Activated CD4-positive, alpha-beta memory T cell treated with anti-CD3 and anti-CD28 coated beads for 36 hours (primary cell): ENCODE data around the gene GPC3. TPM values are rescaled to one million over a fixed set of nuclear protein-coding genes. Genes with fewer than 3 reads are reported as not detected.

ENCODE experiments used
- CTCF ChIA-PET: fragments of 350-600 bp; sonication (Branson Sonifier 250); formaldehyde crosslinking; loops from one replicate; lab custom pipeline; 2021; ENCODE audit warnings: antibody characterized with exemption, inconsistent platforms; lab: Charles Lee
- POLR2A ChIA-PET: fragments of 350-600 bp; sonication (Branson Sonifier 250); formaldehyde crosslinking; loops from one replicate; lab custom pipeline; 2021; ENCODE audit warnings: antibody characterized with exemption; lab: Charles Lee
- DNase-seq: peaks from one replicate; pipeline ENCODE4 v3.0.0-alpha.2; 2020
- H3K27ac Mint-ChIP-seq: one replicate; pipeline ENCODE4 v1.8.0; 2021; ENCODE audit warnings: mixed read lengths
- H3K27me3 Mint-ChIP-seq: one replicate; pipeline ENCODE4 v1.8.0; 2021; ENCODE audit warnings: mixed read lengths
- H3K36me3 Mint-ChIP-seq: one replicate; pipeline ENCODE4 v1.8.0; 2021; ENCODE audit warnings: mixed read lengths
- H3K4me1 Mint-ChIP-seq: one replicate; pipeline ENCODE4 v1.8.0; 2021; ENCODE audit warnings: low read depth, mixed read lengths
- H3K4me3 Mint-ChIP-seq: one replicate; pipeline ENCODE4 v1.8.0; 2021; ENCODE audit warnings: mild to moderate bottlenecking, mixed read lengths
- H3K9me3 Mint-ChIP-seq: one replicate; pipeline ENCODE4 v1.8.0; 2021; ENCODE audit warnings: mixed read lengths
- intact Hi-C: fragments of 100-400 bp; cut with micrococcal nuclease; formaldehyde crosslinking; loops from one replicate; pipeline ENCODE4 v1.15.1; 2023
- total RNA-seq, 2 experiments: library from RNA; stranded (reverse); gene quantifications; one replicate each; pipeline ENCODE4 v1.2.3, GENCODE V29; 2021

Gene GPC3
- total RNA-seq, 2 experiments from 2014 or later: 0.14 to 0.39 TPM

DNA sequence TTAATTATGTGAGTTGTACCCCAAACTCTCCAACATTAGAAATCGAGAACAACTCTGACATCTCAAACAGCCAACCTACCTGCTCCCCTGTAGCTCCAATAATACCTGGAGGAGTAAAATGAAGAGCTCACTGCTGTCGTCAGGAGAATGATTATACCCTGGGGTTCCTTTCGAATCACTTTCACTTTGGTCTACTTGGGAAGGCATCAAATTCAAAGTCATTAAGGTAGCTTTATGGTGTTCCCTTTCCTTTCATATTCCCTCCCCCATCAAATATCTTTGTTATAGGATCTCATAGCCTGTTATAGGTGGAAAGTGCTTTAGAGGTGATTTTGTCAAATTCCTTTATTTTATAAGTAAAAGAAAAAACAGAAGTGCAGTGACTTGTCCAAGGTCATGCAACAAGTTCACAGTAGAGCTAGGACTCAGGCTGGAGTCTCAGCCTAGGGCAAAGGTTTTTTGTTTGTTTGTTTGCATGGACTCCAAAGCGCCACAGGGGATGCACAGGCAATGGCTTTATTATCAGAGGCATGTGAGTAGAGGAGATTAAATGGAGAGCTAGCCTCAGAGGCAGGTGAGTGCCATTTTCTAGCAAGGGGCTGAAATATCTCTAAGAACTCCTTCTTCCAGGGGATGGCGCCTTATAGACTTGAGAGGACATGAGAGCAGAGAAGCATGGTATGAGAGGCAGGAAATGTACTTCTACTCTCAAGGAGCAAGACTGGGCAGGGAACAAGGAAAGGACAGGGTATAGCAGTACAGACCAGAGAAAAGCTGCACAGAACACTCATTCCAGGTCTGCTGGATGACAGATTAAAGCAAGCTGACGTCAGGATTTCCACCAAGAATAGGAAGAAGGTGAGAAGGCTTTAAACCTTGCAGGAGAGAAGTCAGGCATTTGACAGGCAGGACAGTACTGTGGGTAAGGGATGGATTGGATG lies 308.0 kb downstream of the GPC3 start:
- Mint-ChIP-seq H3K27me3 (no peaks in the 10 kb centered on the region), H3K36me3 (no peaks in the 10 kb centered on the region), H3K9me3 (no peaks in the 10 kb centered on the region), H3K4me3 (no peak overlapping the region), H3K27ac (no peak overlapping the region), H3K4me1 (peaks cover 2% of the 10 kb centered on the region)
- no peak for DNase-seq
- ChIA-PET POLR2A (no interaction called here), CTCF (no interaction called here)
- intact Hi-C loops: no loop called here

- ChIA-PET POLR2A (no interaction called here), CTCF (no interaction called here)
These were observed 308.9 kb downstream of the GPC3 start for GRCh38 chrX:133676344-133677122.

DNA sequence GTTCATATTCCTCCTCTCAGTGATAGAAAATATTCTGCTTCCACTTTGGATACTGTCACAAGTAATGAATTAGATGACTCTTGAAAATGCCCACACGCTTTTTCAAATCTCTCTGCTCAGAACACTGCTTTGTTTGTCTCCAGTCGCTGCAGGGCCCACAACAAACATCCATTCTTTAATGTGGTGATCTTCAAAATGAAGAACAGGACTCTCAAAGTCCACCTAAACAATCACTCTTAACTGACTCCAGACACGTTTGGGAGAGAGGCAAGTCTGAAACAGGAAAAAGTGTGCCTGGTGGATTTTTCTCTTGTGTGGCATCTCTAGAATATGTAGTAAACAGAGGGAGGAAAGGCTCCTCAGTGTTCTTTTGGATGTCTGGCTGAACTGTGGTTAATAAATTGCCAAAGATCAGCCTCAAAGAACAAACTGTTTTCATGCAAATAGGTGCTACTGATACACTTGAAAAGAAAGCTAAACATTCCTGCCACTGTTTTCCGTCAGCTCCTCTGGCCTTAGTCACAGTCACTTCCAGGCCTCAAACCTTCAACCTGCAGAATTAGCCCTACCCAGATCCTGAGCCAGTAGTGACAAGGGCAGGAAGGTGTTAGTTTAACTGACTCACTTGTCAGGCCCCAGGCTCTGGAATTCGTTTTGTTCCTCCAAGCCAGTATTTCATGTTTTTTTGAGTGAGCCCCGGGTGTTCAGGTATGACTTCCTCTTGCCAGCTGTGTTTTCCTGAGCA lies 310.5 kb downstream of the GPC3 start:
- no peaks in the 10 kb centered on the region for H3K27me3 Mint-ChIP-seq
- no peak for DNase-seq
- ChIA-PET POLR2A (no interaction called here), CTCF (no interaction called here)
- H3K27ac Mint-ChIP-seq: no peak overlapping the region
- H3K36me3 Mint-ChIP-seq: no peaks in the 10 kb centered on the region
- H3K4me1 Mint-ChIP-seq: no peaks in the 10 kb centered on the region
- H3K4me3 Mint-ChIP-seq: no peak overlapping the region
- intact Hi-C loops: no loop called here
- no peaks in the 10 kb centered on the region for H3K9me3 Mint-ChIP-seq

More at GRCh38 chrX:133676344-133677122, 308.9 kb downstream of the GPC3 start:
- Mint-ChIP-seq H3K4me3 (no peak overlapping the region), H3K27me3 (no peaks in the 10 kb centered on the region), H3K4me1 (peaks cover under 1% of the 10 kb centered on the region), H3K36me3 (no peaks in the 10 kb centered on the region), H3K9me3 (no peaks in the 10 kb centered on the region), H3K27ac (no peak overlapping the region)
- DNase-seq: no peak
- intact Hi-C loops: no loop called here

DNA sequence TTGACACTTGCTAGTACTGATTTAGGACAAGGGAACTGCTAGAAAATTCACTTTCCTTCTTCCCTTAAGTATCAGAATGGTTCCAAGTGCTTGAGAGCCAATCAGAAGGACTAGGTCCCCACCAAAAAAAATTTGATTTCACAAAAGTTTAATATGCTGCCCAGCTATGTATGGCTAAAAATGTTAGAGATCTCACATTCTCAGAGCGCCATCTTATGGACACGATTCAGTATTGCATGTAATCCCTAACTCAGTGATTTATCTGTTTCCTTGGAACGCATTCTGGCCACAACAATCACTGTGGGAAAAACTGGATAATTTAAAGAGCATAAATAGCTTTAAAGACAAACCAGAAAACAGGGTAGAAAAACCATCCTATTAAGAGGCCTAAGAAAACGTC lies 315.0 kb downstream of the GPC3 start:
- Mint-ChIP-seq H3K27me3 (no peaks in the 10 kb centered on the region), H3K27ac (no peak overlapping the region), H3K9me3 (no peaks in the 10 kb centered on the region), H3K4me3 (no peak overlapping the region), H3K4me1 (no peaks in the 10 kb centered on the region), H3K36me3 (no peaks in the 10 kb centered on the region)
- DNase-seq: no peak
- intact Hi-C loops: loop anchor here (2.0 kb wide), 1 partner anchor 336 kb away; no protein-coding TSS in a partner anchor
- POLR2A ChIA-PET: no interaction called here
- CTCF ChIA-PET: interaction anchor here (0.7 to 1.8 kb wide), 7 partner anchors 12 to 1842 kb away, joined by 3 to 5 read pairs (median 4); no protein-coding TSS in a partner anchor

- POLR2A ChIA-PET: no interaction called here
- no peaks in the 10 kb centered on the region for H3K4me1 Mint-ChIP-seq
- no peaks in the 10 kb centered on the region for H3K27me3 Mint-ChIP-seq
- no peaks in the 10 kb centered on the region for H3K36me3 Mint-ChIP-seq
- no peaks in the 10 kb centered on the region for H3K9me3 Mint-ChIP-seq
- H3K27ac Mint-ChIP-seq: no peak overlapping the region
- intact Hi-C loops: no loop called here
- CTCF ChIA-PET: interaction anchor here (1.8 kb wide), 1 partner anchor 1841 kb away, joined by 5 read pairs; no protein-coding TSS in a partner anchor
- no peak for DNase-seq
- no peak overlapping the region for H3K4me3 Mint-ChIP-seq
These were observed 316.2 kb downstream of the GPC3 start for GRCh38 chrX:133669214-133669613.

- Mint-ChIP-seq H3K27ac (no peak overlapping the region), H3K9me3 (no peaks in the 10 kb centered on the region), H3K27me3 (no peaks in the 10 kb centered on the region), H3K4me3 (no peak overlapping the region), H3K4me1 (no peaks in the 10 kb centered on the region), H3K36me3 (no peaks in the 10 kb centered on the region)
- intact Hi-C loops: no loop called here
- no peak for DNase-seq
- ChIA-PET CTCF (no interaction called here), POLR2A (no interaction called here)
These were observed 317.0 kb downstream of the GPC3 start for GRCh38 chrX:133668225-133668931.

- Mint-ChIP-seq H3K4me1 (no peaks in the 10 kb centered on the region), H3K27ac (no peak overlapping the region), H3K36me3 (no peaks in the 10 kb centered on the region), H3K9me3 (no peaks in the 10 kb centered on the region), H3K27me3 (no peaks in the 10 kb centered on the region), H3K4me3 (no peak overlapping the region)
- CTCF ChIA-PET: interaction anchor here (0.8 kb wide), 1 partner anchor 221 kb away, joined by 3 read pairs; no protein-coding TSS in a partner anchor
- POLR2A ChIA-PET: no interaction called here
- no peak for DNase-seq
- intact Hi-C loops: no loop called here
These were observed 319.1 kb downstream of the GPC3 start for GRCh38 chrX:133666256-133666655.

DNA sequence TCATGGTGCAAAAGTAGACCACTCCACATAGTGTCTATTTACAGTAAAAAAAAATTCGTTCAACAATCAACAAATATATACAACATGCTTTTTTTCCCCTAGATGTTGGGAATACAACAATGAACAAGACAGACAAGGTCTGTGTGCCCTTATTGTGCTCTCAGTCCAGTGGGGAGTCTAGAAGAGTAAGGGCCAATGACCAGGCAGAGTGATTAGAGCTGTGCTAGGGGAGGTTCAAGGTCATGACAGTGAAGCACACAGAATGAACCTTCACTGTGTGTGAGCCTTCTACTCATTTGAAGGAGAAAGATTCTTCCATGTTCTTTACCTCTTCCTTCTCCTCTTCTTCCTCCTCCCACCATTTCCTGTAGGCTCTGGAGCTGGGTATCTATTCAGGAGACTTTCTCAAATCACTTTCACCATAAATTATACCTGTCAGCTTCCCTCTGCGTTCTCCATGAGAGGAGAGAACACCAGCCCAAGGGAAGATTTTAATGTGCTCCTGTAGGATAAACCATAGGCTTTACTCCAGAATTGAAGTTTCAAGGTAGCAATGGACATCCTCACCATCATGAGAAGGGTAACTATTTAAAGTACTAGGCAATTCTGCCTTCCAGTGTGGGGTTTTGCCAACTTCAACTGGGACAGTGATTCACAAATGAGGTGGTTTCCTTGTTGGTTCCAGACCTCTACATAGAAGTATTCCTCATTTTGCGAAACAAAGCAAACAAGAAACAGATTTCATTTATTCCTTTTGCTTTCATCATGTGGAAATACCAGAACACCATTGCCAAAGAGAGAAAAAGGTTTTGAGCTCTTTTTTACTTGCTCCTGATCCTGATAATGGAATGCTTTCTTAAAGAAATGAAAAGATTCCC lies 323.2 kb downstream of the GPC3 start:
- H3K4me3 Mint-ChIP-seq: no peak overlapping the region
- no peaks in the 10 kb centered on the region for H3K36me3 Mint-ChIP-seq
- CTCF ChIA-PET: no interaction called here
- no peak for DNase-seq
- intact Hi-C loops: no loop called here
- no peak overlapping the region for H3K27ac Mint-ChIP-seq
- H3K27me3 Mint-ChIP-seq: no peaks in the 10 kb centered on the region
- H3K4me1 Mint-ChIP-seq: no peaks in the 10 kb centered on the region
- POLR2A ChIA-PET: interaction anchor here (0.7 kb wide), 1 partner anchor 63 kb away, joined by 3 read pairs; no protein-coding TSS in a partner anchor
- H3K9me3 Mint-ChIP-seq: no peaks in the 10 kb centered on the region

DNA sequence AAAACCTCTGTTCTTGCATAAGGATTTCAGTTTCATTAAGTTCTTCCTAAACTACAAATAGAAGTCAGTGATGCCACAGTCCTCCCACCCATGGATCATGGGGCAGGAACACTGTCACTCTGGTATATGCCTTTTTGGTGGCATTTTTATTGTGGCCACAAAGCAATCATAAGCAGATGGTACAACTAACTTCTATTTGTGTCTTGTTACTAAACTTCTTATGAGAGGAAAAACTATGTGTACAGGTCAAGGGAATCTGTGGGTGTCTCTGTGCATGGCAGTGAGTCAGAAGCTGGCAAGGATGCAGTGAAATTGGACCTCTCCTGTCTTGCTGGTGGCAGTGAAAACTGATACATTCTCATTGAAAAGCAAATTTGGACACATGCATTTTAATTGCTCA lies 325.1 kb downstream of the GPC3 start:
- no peaks in the 10 kb centered on the region for H3K4me1 Mint-ChIP-seq
- CTCF ChIA-PET: no interaction called here
- intact Hi-C loops: no loop called here
- no peaks in the 10 kb centered on the region for H3K36me3 Mint-ChIP-seq
- no peak overlapping the region for H3K27ac Mint-ChIP-seq
- no peaks in the 10 kb centered on the region for H3K9me3 Mint-ChIP-seq
- POLR2A ChIA-PET: no interaction called here
- no peak overlapping the region for H3K4me3 Mint-ChIP-seq
- DNase-seq: no peak
- H3K27me3 Mint-ChIP-seq: no peaks in the 10 kb centered on the region

DNA sequence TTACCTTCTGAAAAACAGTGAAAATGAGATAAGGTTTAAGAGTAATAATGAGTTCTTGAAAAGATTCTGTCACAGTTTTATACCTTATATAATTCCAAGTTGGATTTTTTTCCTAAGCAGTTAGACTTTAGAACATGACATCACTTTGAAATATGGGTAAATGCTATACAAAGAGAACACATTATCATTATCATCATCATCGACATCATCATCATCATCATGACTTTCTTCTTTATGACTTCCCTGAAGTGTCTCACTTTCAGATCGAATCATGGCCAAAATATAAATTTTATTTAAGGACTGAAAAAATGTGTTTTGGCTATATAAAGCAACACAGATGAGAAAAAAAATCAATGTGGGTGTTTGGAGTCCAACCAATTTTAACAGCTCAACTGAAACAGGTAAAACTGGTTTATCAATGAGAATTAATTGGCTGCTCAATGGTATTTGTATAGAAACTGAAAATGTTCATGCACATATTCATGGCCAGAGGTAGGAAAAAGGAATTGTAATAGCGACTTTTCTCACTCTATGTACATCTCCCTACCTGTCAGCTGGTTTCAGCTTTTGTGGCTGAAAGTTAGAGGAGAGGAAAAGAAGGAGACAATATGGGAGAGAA lies 327.0 kb downstream of the GPC3 start:
- CTCF ChIA-PET: no interaction called here
- Mint-ChIP-seq H3K36me3 (no peaks in the 10 kb centered on the region), H3K27me3 (no peaks in the 10 kb centered on the region), H3K4me1 (no peaks in the 10 kb centered on the region), H3K9me3 (no peaks in the 10 kb centered on the region), H3K4me3 (no peak overlapping the region), H3K27ac (no peak overlapping the region)
- no peak for DNase-seq
- intact Hi-C loops: no loop called here
- POLR2A ChIA-PET: no interaction called here
